Right lung (tissue), 5 donors: ENCODE results near the gene C6orf132. TPM values are rescaled to one million over a fixed set of nuclear protein-coding genes. Genes with fewer than 3 reads are reported as not detected.
"Not testable (repeated sequence)": the region's sequence is repeated elsewhere in the genome, so short reads cannot be mapped to it uniquely, and the experiment has no call there.

ENCODE experiments used
- DNase-seq, 2 donors: peaks; one replicate each; pipeline ENCODE4 v3.0.0-alpha.2; 2013
- polyA plus RNA-seq, 5 donors: library from polyadenylated mRNA; unstranded; fragments of 120-200 nt; gene quantifications; one replicate each; pipeline versions ENCODE4 v1.2.1 to v1.2.3, GENCODE V29; 2013; ENCODE audit warnings: inconsistent platforms in 1 of 5, low replicate concordance in 1 of 5; ENCODE audit not compliant: insufficient read length in 5 of 5, insufficient read depth in 1 of 5

Gene C6orf132
- polyA plus RNA-seq, 5 donors: 2.3 to 3.2 (median 2.9) TPM

DNA sequence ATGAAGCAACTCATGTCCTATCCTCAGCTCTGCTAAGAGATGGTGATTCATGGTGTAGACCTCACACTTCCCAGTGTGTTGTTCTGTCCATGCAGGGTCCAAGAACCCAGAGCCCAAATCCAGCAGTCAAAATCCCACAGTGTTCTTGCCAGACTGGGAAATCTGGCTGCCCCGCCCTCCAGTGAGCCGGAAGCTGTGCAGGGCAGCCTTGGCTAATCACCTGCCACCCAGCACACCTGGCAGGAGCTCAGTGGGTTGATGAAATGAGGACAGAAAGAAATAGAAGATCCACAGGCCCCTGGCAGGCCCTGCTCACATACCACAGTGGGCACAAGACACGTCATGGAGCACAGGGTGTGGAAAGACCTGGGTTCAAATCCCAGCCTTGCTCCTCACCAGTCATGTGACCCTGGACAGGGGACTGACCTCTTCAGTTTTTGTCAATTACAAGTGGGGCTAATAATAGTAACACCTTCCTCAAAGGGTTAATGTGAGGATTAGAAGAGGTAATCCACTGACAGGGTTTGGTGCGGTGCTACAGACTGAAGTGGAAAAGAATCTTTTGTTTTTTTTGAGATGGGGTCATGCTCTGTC is 17.1 kb upstream of the C6orf132 start:
- no peak for DNase-seq

DNA sequence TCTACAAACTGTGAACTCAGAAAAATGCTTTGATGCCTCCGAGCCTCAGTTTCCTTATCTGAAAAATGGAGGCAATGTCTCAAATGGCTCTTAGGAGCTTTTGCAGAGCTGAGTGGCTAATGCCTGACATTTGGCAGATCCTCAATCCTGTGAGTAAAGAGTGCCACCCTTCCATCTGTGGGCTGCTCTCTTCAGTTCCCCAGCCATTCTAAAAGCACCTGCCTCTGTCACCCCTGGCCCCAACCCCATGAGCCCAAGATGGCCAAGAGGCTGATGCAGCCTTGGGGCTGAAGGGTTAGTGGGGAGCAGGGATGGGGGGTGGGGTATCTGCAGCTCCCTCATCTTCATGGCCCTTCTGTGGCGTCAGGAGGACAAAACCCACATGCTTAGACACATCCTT is 16.2 kb upstream of the C6orf132 start:
- no peak for DNase-seq

DNA sequence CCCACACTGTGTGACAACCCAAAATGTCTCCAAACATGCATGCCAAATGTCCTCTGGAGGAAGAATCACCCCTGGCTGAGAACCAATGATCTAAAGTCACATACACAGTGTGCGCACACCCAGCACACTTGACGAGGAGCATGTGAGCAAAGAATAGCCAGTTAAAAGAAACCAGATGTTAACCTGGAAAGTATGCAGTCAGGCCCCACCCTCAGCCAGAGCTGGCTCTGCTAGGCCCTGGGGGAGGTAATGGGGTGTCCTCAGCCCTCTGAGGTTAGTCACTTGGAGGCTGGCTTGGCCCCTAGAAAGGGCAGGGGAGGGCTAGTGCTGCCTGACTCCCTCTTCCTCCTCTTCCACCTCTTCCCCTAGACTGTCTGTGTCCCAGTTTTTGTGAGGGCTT is 15.6 kb upstream of the C6orf132 start:
- no peak for DNase-seq

DNA sequence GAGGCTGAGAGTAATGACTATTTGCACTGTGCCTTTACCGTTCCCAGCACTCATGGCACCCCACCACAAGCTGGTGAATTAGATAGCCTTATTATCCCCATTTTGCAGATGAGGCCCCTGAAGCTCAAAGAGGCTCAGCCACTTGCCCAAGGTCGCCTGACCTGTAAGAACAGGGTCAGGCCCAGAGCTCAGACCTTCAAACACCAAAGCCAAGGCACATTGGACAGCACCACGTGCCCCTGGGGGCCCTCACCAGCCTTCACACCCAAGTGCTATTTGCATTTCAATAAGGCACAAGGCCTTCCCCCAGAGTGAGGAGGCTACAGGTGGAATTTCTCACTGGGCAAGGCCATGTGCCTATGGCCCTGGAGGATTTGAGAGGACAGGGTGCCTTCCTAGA is 14.2 kb upstream of the C6orf132 start:
- no peak for DNase-seq

DNA sequence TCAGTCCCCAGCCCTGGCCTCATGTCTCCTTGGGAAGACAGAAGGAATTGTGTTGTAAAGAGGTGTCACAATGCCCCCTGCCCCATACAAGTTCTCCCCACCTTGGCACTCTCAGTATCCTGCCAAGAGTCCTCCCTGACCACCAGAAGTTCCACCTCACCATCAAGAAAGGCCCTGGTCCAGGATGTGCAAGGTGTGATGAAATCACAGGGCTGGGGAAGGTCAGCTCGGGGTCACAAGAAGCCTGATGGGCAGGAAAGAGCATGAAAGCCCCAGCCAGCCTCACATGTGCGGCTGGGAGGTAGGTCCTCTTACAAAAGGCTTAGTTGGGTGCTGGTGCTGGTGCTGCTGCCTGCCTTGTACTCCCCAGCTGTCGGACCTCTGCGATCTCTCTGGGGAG is 12.9 kb upstream of the C6orf132 start:
- DNase-seq: no peak

DNA sequence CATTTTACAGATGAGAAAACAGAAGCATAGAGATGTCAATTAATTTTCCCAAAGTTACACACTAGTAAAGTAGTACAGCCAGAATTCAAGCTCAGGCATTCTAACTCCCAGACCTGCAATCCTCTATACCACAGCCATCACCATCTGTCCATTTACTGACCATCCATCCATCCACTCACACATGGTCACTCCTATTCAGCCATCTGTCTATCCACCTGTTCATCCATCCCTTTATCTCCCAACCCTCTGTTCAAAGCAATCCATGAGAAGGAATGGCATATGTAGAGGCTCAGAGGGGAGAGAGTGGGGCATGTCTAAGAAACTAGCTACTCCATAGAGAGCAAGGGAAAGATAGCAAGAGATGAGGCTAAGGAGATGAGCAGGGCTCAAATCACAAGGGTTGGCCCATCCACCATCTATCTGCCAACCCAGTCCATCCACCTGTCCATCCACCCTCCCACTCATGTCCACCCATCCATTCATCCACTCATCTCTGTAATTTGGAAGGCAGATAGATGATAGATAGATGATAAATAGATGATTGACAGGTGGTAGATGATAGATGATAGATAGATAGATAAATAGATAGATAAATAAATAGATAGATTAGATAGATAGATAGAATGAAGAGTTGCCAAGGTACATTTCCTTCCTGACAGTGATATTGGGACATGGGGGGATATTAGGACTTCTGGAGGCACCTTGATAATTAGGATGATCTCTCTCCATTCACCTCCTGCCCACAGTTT is 12.2 kb upstream of the C6orf132 start:
- DNase-seq: no peak

DNA sequence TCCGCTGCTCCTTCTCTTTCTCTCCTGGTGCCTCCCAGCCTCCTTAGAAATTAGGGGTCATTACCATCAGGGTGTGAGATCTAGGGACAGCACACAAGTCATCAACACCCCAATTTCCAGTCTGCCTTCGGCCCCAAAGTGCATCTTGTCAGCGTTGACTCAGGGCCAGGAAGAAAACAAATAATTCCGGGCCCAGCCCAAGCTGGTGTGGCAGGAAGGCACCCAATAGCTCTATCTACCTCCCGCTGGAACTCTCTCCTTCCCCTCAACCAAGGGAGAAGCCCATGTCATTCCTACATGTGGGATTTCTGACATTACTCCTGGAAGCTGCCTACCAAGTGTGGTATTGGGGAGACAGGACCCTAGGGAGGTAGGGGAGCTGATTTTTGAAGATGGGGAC is 11.5 kb upstream of the C6orf132 start:
- no peak for DNase-seq

DNA sequence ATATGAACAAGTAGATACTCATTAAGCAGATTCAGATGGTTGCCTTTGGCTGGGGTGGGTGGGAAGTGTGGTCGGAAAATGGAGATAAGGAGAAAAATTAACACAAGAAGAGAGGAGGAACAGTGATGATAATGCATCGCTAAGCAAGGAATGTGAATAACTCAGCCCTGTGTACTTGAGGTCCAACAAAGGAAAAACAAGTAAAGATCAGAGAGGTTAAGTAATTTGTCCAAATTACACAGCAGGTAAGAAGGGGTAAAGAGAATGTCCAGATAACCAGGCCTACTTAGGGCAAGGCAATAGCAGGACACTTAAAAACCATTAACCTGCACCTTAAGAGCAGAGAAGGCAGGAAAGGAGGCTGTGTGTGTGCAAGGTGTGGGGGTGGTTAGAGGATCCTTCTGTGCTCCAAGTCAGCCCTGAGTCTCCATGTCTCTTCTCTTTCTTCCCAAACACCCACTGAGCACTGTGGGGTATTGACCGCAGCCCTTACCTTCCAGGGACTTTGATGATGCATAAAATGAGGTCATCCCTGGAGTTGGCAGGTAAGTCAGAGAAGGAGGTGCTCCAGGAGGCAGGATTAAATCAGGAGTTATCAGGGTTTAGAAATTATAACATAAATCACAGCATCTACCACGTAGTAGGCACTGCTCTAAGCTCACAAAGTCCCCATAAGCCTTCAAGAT is 10.3 kb upstream of the C6orf132 start:
- not testable (repeated sequence) for DNase-seq

DNA sequence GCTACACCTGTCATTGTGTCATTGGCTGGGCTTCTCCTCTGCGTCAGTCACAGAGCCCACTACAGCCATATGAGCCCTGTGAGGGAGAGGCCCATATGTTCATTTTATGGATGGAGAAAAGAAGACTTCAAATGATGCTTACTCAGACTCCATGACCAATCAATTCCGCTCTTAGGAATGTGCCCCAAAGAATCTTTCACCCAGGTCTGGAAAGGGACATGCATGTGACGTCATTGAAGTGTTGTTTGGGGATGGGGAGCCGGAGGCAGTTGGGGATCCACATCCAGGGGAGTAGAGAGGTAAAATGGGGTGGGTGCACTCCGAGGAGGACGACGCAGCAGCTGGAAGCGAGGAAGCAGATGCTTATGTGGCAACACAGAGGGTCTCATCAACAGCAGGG is 9.6 kb upstream of the C6orf132 start:
- DNase-seq: no peak

DNA sequence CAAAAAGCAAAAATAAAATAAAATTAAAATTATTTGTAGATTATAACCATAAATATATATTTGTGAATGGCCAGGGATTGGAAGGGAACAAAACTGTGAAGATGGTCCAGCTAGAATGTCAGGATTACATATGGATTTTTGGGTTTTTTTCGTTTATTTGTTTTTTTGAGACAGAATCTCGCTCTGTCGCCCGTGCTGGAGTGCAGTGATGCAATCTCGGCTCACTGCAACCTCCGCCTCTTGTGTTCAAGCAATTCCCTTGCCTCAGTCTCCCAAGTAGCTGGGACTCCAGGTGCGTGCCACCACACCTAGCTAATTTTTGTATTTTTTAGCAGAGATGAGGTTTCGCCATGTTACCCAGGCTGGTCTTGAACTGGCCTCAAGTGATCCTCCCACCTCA is 7.8 kb upstream of the C6orf132 start:
- DNase-seq: no peak

DNA sequence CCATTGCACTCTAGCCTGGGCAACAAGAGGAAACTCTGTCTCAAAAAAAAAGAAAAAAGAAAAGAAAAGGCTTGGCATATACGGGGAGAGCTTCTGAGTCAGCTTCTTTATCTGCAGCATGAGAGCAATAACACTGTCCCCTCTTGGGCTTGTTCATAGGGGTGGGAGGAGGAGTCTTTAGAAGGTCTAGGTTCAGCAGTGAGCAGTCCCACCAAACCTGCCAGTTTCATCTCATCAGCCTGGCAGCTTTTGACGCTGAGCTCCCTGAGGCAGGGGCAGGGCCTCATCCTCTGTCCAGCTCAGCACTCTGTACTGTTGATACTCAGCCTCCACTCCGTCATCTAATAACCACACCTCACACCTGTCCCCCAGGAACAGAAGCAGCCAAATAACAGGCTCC is 5.6 kb upstream of the C6orf132 start:
- no peak for DNase-seq

DNA sequence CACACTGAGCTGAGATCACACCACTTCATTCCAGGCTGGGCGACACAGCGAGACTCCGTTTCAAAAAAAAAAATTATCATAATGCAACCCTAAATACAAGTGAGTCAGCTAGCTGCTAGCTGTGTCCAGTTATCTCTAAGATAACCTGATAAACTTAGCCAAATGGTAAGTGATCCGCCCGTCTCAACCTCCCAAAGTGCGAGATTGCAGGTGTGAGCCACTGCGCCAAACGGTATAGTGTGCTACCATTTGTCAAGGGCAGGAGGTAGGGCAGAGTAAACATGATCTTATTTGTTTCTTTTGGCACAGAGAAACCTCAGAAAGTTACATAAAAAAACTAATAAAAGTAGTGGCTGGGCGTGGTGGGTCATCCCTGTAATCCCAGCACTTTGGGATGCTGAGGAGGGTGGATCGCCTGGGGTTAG is 4.7 kb upstream of the C6orf132 start:
- no peak for DNase-seq

DNA sequence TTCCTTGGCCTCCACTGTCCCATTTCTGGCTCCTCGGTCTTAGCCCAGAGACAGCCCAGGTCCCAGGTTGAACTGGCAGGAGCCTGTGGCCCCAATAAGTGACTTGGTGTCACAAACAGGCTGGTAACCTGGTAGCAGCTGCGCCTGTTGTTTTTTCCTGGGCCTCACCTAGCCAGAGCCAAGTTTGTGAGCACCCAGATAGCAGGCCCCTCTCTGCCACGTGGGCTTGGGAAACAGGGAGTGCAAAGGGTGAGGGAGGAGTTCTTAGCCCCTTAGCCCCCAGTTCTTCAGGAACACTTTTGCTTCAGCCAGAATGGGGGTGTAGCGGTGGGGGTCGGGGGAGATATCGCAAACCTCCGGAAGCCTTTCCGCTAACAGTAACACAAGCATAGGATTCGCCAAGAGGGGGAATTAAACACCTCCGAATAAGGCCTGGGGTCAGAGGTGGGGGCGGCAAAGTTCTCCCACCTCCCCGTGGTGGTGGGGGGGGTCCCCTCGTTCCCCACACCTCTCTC is 760 bp downstream of the C6orf132 start:
- DNase-seq: no peak

DNA sequence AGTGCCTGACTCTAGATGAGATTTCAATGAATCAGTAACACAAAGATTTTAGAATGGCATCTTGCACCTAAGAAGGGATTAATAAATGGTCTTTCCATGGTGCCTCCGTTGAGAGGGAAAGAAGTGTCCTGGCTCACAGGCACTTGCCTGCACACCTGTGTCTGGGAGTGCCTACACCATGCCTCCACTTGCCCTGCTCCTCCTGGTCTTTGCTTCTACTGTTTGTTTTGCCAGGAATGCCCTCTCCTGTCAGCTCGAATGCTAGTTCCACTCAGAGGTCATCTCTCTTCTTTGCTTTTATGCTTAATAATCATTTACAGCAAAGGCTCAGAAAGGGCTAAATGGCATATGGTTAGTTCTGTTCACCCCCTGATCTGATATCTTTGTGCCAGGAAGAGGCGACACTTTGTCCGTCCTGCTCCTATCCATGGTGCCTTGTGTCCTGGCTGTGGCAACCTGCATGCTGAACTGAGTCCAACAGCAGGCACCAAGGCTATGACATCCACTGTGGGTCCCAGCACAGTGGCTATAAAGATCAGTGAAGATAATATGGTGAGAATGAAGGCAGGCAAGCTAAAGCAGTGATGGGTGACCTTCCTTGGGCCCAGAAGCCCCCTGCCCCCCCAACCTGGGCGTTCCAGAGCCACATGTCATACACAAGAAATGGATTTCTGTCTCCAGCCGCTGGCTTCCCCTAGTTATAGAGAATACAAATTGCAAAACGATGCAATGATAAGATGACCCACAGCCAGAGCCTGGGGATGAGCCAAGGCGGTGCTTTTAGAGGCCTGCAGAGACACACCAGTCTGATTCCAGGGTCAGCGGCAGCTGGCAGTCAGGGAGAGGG is 1.4 kb downstream of the C6orf132 start:
- no peak for DNase-seq

DNA sequence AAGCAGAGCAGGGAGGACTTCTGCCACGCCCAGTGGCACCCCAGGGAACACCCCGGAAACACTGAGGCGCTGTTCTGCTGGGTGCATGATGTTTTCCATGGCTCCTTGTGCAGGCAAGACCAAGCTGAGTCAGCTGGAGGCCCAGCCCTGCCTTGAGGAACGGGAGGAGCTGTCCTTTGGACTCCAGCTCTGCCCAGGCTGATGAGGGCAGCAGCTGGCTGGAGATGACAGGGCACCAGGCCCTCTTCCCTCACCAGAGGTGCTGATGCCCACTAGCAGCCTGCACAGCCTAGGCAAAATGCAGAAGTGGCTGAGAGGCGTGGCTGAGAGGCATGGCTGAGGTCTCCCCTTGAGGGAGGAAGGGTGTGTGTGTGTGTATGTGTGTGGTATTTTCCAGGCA is 2.4 kb downstream of the C6orf132 start:
- no peak for DNase-seq

DNA sequence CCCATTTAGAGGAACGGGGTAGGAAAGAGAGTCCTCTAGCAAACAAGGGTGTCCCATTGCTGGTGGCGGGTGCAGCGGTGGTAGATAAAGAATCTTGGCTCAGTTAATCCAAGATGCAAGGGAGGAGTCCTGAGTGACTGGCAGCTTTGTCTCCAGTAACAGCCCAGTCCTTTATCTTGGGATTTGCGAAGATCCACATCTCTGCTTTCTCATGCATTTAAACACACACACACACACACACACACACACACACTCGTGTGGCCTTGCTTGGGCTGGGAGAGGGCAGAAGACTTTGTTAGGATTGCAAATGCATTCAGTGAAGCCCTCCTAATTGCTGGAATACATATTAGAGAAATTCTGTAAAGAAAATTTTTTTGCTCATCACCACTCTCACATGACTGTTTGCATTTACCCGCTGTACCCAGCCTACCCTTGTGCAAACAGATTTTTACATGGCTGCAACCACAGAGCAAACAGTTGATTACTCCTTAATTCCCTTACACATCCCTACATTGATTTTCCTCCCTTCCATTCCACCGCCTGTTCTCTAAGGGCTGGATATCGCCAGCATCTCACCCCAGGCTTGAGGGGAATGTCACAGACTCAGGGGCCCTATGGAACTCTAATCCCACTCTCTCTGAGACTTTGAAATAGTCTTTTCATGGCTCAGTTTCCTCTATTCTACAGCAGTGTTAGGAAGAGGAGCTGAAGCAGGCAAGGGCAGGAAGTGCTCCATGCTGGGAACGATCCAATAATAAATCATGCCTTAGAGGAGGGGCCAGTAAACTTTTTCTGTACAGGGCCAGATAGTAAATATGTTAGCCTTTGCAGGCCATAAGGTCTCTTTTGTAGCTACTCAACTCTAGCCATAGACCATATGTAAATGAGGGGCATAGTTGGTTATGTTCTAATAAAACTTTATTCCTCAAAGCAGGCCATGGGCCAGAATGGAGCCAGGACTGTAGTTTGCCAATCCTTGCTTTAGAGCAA is 3.5 kb downstream of the C6orf132 start:
- no peak for DNase-seq

DNA sequence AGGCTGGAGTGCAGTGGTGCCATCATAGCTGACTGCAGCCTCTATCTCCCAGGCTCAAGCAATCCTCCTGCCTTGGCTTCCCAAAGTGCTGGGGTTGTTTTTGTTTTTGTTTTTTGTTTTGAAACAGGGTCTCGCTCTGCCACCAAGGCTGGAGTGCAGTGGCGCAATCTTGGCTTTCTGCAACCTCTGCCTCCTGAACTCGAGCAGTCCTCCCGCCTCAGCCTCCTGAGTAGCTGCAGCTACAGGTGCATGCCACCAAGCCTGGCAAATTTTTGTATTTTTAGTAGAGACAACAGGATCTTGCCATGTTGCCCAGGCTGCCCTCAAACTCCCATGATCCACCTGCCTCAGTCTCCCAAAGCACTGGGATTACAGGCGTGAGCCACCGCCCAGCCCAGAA is 4.2 kb downstream of the C6orf132 start:
- no peak for DNase-seq

DNA sequence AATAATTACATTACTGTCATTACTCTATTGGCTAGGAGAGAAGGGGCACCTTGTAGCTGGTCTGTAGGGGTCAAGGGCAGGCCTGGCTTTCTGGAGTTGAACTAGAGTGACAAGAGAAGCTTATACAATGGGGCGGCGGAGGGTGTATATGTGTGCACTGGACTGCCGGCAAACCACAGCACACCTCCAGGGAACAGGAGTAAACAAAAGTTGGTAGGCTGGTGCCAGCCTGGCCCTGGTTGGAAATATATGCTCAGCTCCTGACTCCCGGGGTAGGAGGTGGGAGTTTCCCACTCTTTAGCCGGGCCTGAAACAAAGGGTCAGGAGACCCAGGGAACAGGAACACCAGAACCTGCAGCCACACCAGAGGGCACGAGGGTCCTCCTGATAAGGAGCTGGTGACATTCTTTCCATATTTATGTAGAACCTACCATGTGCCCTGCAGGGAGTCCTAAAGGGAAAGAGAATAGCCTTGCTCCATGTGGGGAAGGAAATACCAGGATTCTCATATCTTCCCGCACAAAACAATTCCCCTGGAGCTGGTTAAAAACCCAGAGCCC is 5.1 kb downstream of the C6orf132 start:
- no peak for DNase-seq

DNA sequence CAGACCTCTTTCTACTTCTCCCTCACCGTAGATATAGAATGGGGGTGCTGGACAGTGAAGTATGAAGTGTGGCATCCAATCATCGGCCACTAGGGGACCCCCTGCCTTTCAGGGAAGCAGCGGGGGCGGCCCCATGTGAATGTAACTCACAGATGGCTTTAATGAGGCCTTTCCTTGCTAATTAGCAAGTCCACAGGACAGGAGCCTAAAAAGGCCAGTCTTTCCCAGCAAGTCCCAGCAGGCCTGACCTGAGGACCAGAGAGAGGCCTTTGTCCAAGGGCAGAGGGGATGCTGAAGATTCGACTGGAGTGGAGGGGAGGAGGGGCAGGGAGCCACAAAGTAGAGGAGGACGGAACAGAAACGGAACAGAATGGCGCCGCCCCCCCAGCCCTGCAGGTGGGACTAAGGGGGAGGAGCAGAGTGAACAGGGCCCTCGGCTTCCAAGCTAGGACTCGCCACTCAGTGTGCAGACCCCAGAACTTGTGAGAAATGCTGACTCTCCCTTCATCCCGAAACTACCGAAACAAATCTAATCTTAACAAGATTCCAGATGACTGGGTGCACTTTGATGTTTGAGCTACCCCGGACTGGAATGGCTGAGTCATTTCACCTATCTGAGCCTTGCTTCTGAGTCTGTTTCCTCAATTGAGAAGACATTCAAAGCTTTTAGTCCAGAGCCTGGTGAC is 5.8 kb downstream of the C6orf132 start:
- DNase-seq: no peak

DNA sequence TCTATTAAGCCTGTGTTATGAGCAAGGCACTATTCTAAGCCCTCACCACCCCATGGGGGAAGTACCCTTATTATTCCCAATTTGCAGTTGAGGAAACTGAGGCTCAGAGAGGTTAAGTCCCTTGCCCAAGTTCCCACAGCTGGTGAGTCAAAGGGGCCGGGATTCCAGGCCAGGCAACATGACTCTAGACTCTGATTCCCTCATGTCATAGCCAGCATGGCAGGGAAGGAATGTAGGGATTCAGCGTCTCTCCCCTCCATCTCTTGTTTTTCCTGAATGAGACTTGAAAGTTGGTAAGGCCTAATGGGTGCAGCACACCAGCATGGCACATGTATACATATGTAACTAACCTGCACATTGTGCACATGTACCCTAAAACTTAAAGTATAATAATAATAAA is 6.7 kb downstream of the C6orf132 start:
- DNase-seq: no peak
